ENCODE results near the gene PICALM.
"Not testable (repeated sequence)": the region's sequence is repeated elsewhere in the genome, so short reads cannot be mapped to it uniquely, and the experiment has no call there.

GRCh38 chr11:86106031-86106430 is 37.1 kb upstream of the PICALM start:
- not testable (repeated sequence) for TF ChIP-seq POLR2AphosphoS5 (IDR thresholded peaks at IDR 0.05; ENCODE audit: borderline replicate concordance, low read depth, low read length); EZH2 (IDR thresholded peaks at IDR 0.05)
